KBM-7 (cell line): Measurements from ENCODE around the gene CHP1.
A peak's percentile ranks its signal among the peaks of the same experiment; 100 is the strongest.
"Not testable (repeated sequence)": the region's sequence is repeated elsewhere in the genome, so short reads cannot be mapped to it uniquely, and the experiment has no call there.

Source experiments
- DNase-seq: peaks from one replicate; pipeline ENCODE4 v3.0.0-alpha.2; 2015
- in situ Hi-C: fragments of 300-500 bp; cut with MboI; formaldehyde crosslinking; loops from 2 replicates; pipeline ENCODE4 v1.14.3; 2020; ENCODE audit warnings: low sequenced_read_pairs, low pct_unique_long_range_greater_than_20kb, mixed read lengths

The CHP1 gene

GRCh38 chr15:41230650-41231421 lies at the start of gene CHP1, which contains the start of gene EXD1:
TSS of gene CHP1 (plus strand) at chr15:41231268. CDS start at chr15:41231383, 115 bp downstream.
TSS of gene EXD1 (minus strand) at chr15:41230757. CDS start at chr15:41226575, 4,182 bp downstream.
- in situ Hi-C loops, result no loop called here
- DNase-seq, result peak; percentile 95

- in situ Hi-C loops, result no loop called here
These were observed 48.8 kb upstream of the CHP1 start for GRCh38 chr15:41182266-41182665.

GRCh38 chr15:41183581-41183980 lies 47.5 kb upstream of the CHP1 start:
- in situ Hi-C loops, result no loop called here
- no peak for DNase-seq

More at GRCh38 chr15:41182266-41182665, 48.8 kb upstream of the CHP1 start:
- DNase-seq, result no peak

- in situ Hi-C loops, result no loop called here
- no peak for DNase-seq
These were observed 36.6 kb upstream of the CHP1 start for GRCh38 chr15:41194444-41194843.

- in situ Hi-C loops, result no loop called here
These were observed 31.6 kb upstream of the CHP1 start for GRCh38 chr15:41199470-41199869.

GRCh38 chr15:41203395-41203794 lies 27.7 kb upstream of the CHP1 start:
- in situ Hi-C loops, result no loop called here

More at GRCh38 chr15:41199470-41199869, 31.6 kb upstream of the CHP1 start:
- no peak for DNase-seq

GRCh38 chr15:41205315-41205714 lies 25.8 kb upstream of the CHP1 start:
- in situ Hi-C loops, result no loop called here
- DNase-seq, result no peak

More at GRCh38 chr15:41203395-41203794, 27.7 kb upstream of the CHP1 start:
- no peak for DNase-seq

- no peak for DNase-seq
- in situ Hi-C loops, result no loop called here
These were observed 23.2 kb upstream of the CHP1 start for GRCh38 chr15:41207687-41208448.

GRCh38 chr15:41215708-41216107 lies 15.4 kb upstream of the CHP1 start:
- DNase-seq, result no peak
- in situ Hi-C loops, result no loop called here

- in situ Hi-C loops, result no loop called here
- no peak for DNase-seq
These were observed 12.2 kb upstream of the CHP1 start for GRCh38 chr15:41218851-41219250.

GRCh38 chr15:41219381-41219780 lies 11.7 kb upstream of the CHP1 start:
- DNase-seq, result no peak
- in situ Hi-C loops, result no loop called here

- DNase-seq, result no peak
- in situ Hi-C loops, result no loop called here
These were observed 771 bp upstream of the CHP1 start for GRCh38 chr15:41230345-41230649.

- DNase-seq, result no peak
- in situ Hi-C loops, result no loop called here
These were observed 556 bp downstream of the CHP1 start for GRCh38 chr15:41231422-41232226.

GRCh38 chr15:41233367-41233771 lies 2.3 kb downstream of the CHP1 start:
- no peak for DNase-seq
- in situ Hi-C loops, result no loop called here

- DNase-seq, in situ Hi-C loops: not testable (repeated sequence)
These were observed 4.2 kb downstream of the CHP1 start for GRCh38 chr15:41235228-41235627.

- in situ Hi-C loops, result no loop called here
- no peak for DNase-seq
These were observed 4.9 kb downstream of the CHP1 start for GRCh38 chr15:41235929-41236328.

GRCh38 chr15:41238100-41238499 lies 7.0 kb downstream of the CHP1 start:
- in situ Hi-C loops, result no loop called here
- no peak for DNase-seq

GRCh38 chr15:41241221-41241964 lies 10.3 kb downstream of the CHP1 start:
- no peak for DNase-seq
- in situ Hi-C loops, result no loop called here

- in situ Hi-C loops, DNase-seq: not testable (repeated sequence)
These were observed 19.7 kb downstream of the CHP1 start for GRCh38 chr15:41250745-41251144.
